Caco-2 (cell line): ENCODE data around the gene ATP2B3. TPM values are rescaled to one million over a fixed set of nuclear protein-coding genes. Genes with fewer than 3 reads are reported as not detected.

Experiments used
- BruUV-seq: library from RNA; stranded (reverse); fragments of 400-500 nt; replicated peaks from 2 replicates; lab custom pipeline; 2021; lab: Mats Ljungman, UMichigan
- CTCF ChIA-PET: fragments of 300-600 bp; sonication (Branson Sonifier 250); formaldehyde crosslinking; loops from one replicate; lab custom pipeline; 2022; ENCODE audit warnings: antibody characterized with exemption; lab: Charles Lee
- POLR2A ChIA-PET: fragments of 300-600 bp; sonication (Branson Sonifier 250); formaldehyde crosslinking; loops from one replicate; lab custom pipeline; 2022; ENCODE audit warnings: antibody characterized with exemption; lab: Charles Lee
- DNase-seq, 2 experiments: peaks; one replicate each; pipeline versions ENCODE4 v3.0.0 to v3.0.0-alpha.2; 2020 to 2022
- H3K27me3 ChIP-seq: replicated peaks from 2 replicates; pipeline ENCODE4 v1.6.0; 2011; ENCODE audit warnings: low read length; ENCODE audit not compliant: control insufficient read depth, insufficient read depth
- H3K36me3 ChIP-seq: 2 replicates; pipeline ENCODE4 v1.5.1; 2011; ENCODE audit warnings: low read length; ENCODE audit not compliant: control insufficient read depth, insufficient read depth
- H3K4me1 ChIP-seq: fragments of 250-450 bp; sonication (Bioruptor Pico); 2 replicates; pipeline ENCODE4 v1.5.1; 2020; ENCODE audit warnings: mild to moderate bottlenecking
- H3K4me3 ChIP-seq: 2 replicates; pipeline ENCODE4 v1.5.1; 2011; ENCODE audit warnings: low read depth, mild to moderate bottlenecking, control low read depth, low read length
- H3K9me3 ChIP-seq: fragments of 250-450 bp; sonication (Bioruptor Pico); 2 replicates; pipeline ENCODE4 v1.5.1; 2020; ENCODE audit warnings: mild to moderate bottlenecking, moderate library complexity
- H3K27ac Mint-ChIP-seq: one replicate; pipeline ENCODE4 v1.8.0; 2022; ENCODE audit warnings: mixed read lengths; ENCODE audit not compliant: unreplicated experiment
- H3K27me3 Mint-ChIP-seq: one replicate; pipeline ENCODE4 v1.8.0; 2022; ENCODE audit warnings: mixed read lengths; ENCODE audit not compliant: insufficient read depth, unreplicated experiment
- H3K36me3 Mint-ChIP-seq: one replicate; pipeline ENCODE4 v1.8.0; 2022; ENCODE audit warnings: mild to moderate bottlenecking, mixed read lengths; ENCODE audit not compliant: insufficient read depth, unreplicated experiment
- H3K4me1 Mint-ChIP-seq: one replicate; pipeline ENCODE4 v1.8.0; 2022; ENCODE audit warnings: low read depth, mixed read lengths; ENCODE audit not compliant: unreplicated experiment
- H3K4me3 Mint-ChIP-seq: one replicate; pipeline ENCODE4 v1.8.0; 2022; ENCODE audit warnings: mild to moderate bottlenecking, moderate library complexity, mixed read lengths; ENCODE audit not compliant: unreplicated experiment
- H3K9me3 Mint-ChIP-seq: one replicate; pipeline ENCODE4 v1.8.0; 2022; ENCODE audit warnings: mixed read lengths; ENCODE audit not compliant: unreplicated experiment
- CTCF ChIP-seq, 2 experiments: fragments of 200-600 bp in 1 of 2; IDR thresholded peaks; 1 replicate in 1 of 2; 2 replicates in 1 of 2; pipeline versions ENCODE4 v1.5.1 to v1.8.0; 2011 to 2022; ENCODE audit warnings: antibody characterized with exemption in 1 of 2, control low read depth in 1 of 2, inconsistent platforms in 1 of 2, low read depth in 1 of 2, low read length in 1 of 2, mild to moderate bottlenecking in 1 of 2, moderate library complexity in 1 of 2; ENCODE audit not compliant: insufficient read depth in 1 of 2, severe bottlenecking in 1 of 2, unreplicated experiment in 1 of 2
- intact Hi-C: fragments of 100-400 bp; cut with micrococcal nuclease; formaldehyde crosslinking; loops from one replicate; pipeline ENCODE4 v1.10.0; 2022; ENCODE audit not compliant: unreplicated experiment
- total RNA-seq: library from RNA; stranded (reverse); gene quantifications from 2 replicates; pipeline ENCODE4 v1.2.3, GENCODE V29; 2022

Gene ATP2B3
- total RNA-seq, 1 experiment from 2014 or later, result not detected

- no peak for TF ChIP-seq CTCF (IDR thresholded peaks at IDR 0.05; ENCODE audit: insufficient read depth in 1 of 2, low read depth in 1 of 2, low read length in 1 of 2, severe bottlenecking in 1 of 2, unreplicated experiment in 1 of 2)
- no peaks in the 10 kb centered on the region for H3K4me1 Mint-ChIP-seq
- Histone ChIP-seq H3K9me3 (no peaks in the 10 kb centered on the region), H3K27me3 (no peaks in the 10 kb centered on the region), H3K36me3 (no peaks in the 10 kb centered on the region), H3K4me3 (no peak overlapping the region), H3K4me1 (peaks cover 24% of the 10 kb centered on the region)
- H3K4me3 Mint-ChIP-seq, result no peak overlapping the region
- ChIA-PET CTCF (no interaction called here), POLR2A (no interaction called here)
- BruUV-seq, result no TSS peak
- DNase-seq, result no peak
- no peaks in the 10 kb centered on the region for H3K27me3 Mint-ChIP-seq
- H3K9me3 Mint-ChIP-seq, result no peaks in the 10 kb centered on the region
- no peak overlapping the region for H3K27ac Mint-ChIP-seq
- intact Hi-C loops, result no loop called here
- H3K36me3 Mint-ChIP-seq, result no peaks in the 10 kb centered on the region
Observed at GRCh38 chrX:153477901-153478300, 39.5 kb upstream of the ATP2B3 start.

GRCh38 chrX:153478746-153479145, 38.7 kb upstream of the ATP2B3 start:
- Histone ChIP-seq H3K9me3 (no peaks in the 10 kb centered on the region), H3K27me3 (no peaks in the 10 kb centered on the region), H3K36me3 (no peaks in the 10 kb centered on the region), H3K4me1 (peaks cover 23% of the 10 kb centered on the region), H3K4me3 (no peak overlapping the region)
- ChIA-PET CTCF (no interaction called here), POLR2A (no interaction called here)
- Mint-ChIP-seq H3K9me3 (no peaks in the 10 kb centered on the region), H3K27me3 (no peaks in the 10 kb centered on the region), H3K4me3 (no peak overlapping the region), H3K4me1 (no peaks in the 10 kb centered on the region), H3K36me3 (no peaks in the 10 kb centered on the region), H3K27ac (no peak overlapping the region)
- no peak for TF ChIP-seq CTCF (IDR thresholded peaks at IDR 0.05; ENCODE audit: insufficient read depth in 1 of 2, low read depth in 1 of 2, low read length in 1 of 2, severe bottlenecking in 1 of 2, unreplicated experiment in 1 of 2)
- no peak for DNase-seq
- BruUV-seq, result no TSS peak
- intact Hi-C loops, result no loop called here

- BruUV-seq, result no TSS peak
- H3K27ac Mint-ChIP-seq, result no peak overlapping the region
- ChIA-PET POLR2A (no interaction called here), CTCF (no interaction called here)
- intact Hi-C loops, result no loop called here
- H3K4me3 Mint-ChIP-seq, result no peak overlapping the region
- no peak for TF ChIP-seq CTCF (IDR thresholded peaks at IDR 0.05; ENCODE audit: insufficient read depth in 1 of 2, low read depth in 1 of 2, low read length in 1 of 2, severe bottlenecking in 1 of 2, unreplicated experiment in 1 of 2)
- Histone ChIP-seq H3K36me3 (no peaks in the 10 kb centered on the region), H3K9me3 (no peaks in the 10 kb centered on the region), H3K27me3 (no peaks in the 10 kb centered on the region), H3K4me1 (peaks cover 4% of the 10 kb centered on the region), H3K4me3 (no peak overlapping the region)
- no peak for DNase-seq
- H3K27me3 Mint-ChIP-seq, result no peaks in the 10 kb centered on the region
- no peaks in the 10 kb centered on the region for H3K4me1 Mint-ChIP-seq
- H3K9me3 Mint-ChIP-seq, result no peaks in the 10 kb centered on the region
- H3K36me3 Mint-ChIP-seq, result no peaks in the 10 kb centered on the region
Observed at GRCh38 chrX:153481043-153481442, 36.4 kb upstream of the ATP2B3 start.
